Endothelial cell (in vitro differentiated cells): ENCODE data around the gene ELFN1. TPM values are rescaled to one million over a fixed set of nuclear protein-coding genes. Genes with fewer than 3 reads are reported as not detected.

Experiments
- DNase-seq: peaks from one replicate; pipeline ENCODE4 v3.0.0; 2021; ENCODE audit warnings: low spot score
- H3K27ac Mint-ChIP-seq: one replicate; pipeline ENCODE4 v1.8.0; 2021; ENCODE audit warnings: mixed read lengths, inconsistent platforms; ENCODE audit not compliant: unreplicated experiment
- H3K27me3 Mint-ChIP-seq: one replicate; pipeline ENCODE4 v1.8.0; 2021; ENCODE audit warnings: mild to moderate bottlenecking, moderate library complexity, mixed read lengths, inconsistent platforms; ENCODE audit not compliant: unreplicated experiment
- H3K36me3 Mint-ChIP-seq: one replicate; pipeline ENCODE4 v1.8.0; 2021; ENCODE audit warnings: mild to moderate bottlenecking, low read depth, mixed read lengths, inconsistent platforms; ENCODE audit not compliant: unreplicated experiment
- H3K4me1 Mint-ChIP-seq: one replicate; pipeline ENCODE4 v1.8.0; 2021; ENCODE audit warnings: mild to moderate bottlenecking, mixed read lengths, inconsistent platforms; ENCODE audit not compliant: unreplicated experiment
- H3K4me3 Mint-ChIP-seq: one replicate; pipeline ENCODE4 v1.8.0; 2021; ENCODE audit warnings: mild to moderate bottlenecking, mixed read lengths, inconsistent platforms; ENCODE audit not compliant: unreplicated experiment
- H3K9me3 Mint-ChIP-seq: one replicate; pipeline ENCODE4 v1.8.0; 2021; ENCODE audit warnings: mixed read lengths, inconsistent platforms; ENCODE audit not compliant: unreplicated experiment
- total RNA-seq: library from RNA; stranded (reverse); fragmentation: NEBNext Ultra II Directional; extraction: Animal tissue kit (Norgen Biotek cat#: 25700); gene quantifications from one replicate; pipeline ENCODE4 v1.2.1, GENCODE V29; 2021; ENCODE audit not compliant: unreplicated experiment
- TF ChIP-seq, protein P1 (sequence below): fragments of 200-600 bp; sonication (generic); IDR thresholded peaks from one replicate; pipeline ENCODE4 v1.5.0; 2021; ENCODE audit warnings: antibody characterized with exemption; ENCODE audit not compliant: unreplicated experiment

ELFN1 gene
- total RNA-seq, 1 donor from 2014 or later, result 10.6 TPM

DNA sequence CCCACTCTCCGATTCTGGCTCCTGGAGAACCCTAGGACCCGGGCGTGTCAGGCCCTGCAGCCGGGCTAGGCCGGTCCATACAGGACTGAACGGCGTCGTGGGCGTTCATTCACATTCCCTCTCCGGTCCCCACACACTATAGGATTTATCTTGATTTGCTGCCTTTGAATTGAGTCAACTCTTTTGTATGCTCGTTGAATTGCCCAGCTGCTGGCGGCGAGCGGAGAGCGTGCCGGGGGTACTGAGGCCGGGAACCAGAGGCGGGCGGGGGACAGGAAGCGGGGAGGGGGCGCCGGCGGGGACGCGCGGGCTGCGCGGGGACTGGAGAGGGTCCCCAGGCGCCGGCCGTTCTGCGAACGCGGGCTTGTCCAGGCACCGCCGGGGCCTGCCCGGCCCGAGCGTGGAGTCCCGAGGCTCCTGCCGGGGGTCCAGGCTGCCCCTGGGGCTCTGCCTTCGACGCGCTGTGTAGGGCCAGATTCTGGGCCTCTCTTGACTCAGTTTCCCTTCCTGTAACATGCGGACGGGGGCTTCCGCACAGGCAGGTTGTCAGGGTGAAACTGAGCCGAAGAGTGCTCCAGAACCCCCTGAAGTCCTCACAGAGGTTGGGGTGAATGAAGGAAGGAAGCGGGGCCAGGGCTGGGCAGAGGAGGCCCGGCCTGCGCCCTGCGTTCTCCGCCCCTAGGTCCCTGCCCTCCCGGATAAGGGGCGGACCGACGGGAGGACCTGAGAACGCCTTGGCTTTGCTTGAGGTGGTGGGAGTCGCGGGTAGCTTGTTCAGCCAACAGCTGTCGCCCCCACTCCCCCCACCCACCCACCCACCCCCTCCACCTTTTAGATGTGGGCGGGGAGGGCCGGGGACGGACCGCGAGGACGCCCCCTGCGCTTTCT lies 769 bp upstream of the ELFN1 start:
- Mint-ChIP-seq H3K9me3 (no peaks in the 10 kb centered on the region), H3K27ac (no peak overlapping the region), H3K36me3 (no peaks in the 10 kb centered on the region), H3K27me3 (peaks cover 12% of the 10 kb centered on the region), H3K4me1 (peaks cover 5% of the 10 kb centered on the region), H3K4me3 (peak overlapping the region; percentile 75)
- no peak for DNase-seq
- TF ChIP-seq, protein P1, sequence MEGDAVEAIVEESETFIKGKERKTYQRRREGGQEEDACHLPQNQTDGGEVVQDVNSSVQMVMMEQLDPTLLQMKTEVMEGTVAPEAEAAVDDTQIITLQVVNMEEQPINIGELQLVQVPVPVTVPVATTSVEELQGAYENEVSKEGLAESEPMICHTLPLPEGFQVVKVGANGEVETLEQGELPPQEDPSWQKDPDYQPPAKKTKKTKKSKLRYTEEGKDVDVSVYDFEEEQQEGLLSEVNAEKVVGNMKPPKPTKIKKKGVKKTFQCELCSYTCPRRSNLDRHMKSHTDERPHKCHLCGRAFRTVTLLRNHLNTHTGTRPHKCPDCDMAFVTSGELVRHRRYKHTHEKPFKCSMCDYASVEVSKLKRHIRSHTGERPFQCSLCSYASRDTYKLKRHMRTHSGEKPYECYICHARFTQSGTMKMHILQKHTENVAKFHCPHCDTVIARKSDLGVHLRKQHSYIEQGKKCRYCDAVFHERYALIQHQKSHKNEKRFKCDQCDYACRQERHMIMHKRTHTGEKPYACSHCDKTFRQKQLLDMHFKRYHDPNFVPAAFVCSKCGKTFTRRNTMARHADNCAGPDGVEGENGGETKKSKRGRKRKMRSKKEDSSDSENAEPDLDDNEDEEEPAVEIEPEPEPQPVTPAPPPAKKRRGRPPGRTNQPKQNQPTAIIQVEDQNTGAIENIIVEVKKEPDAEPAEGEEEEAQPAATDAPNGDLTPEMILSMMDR, result no peak

DNA sequence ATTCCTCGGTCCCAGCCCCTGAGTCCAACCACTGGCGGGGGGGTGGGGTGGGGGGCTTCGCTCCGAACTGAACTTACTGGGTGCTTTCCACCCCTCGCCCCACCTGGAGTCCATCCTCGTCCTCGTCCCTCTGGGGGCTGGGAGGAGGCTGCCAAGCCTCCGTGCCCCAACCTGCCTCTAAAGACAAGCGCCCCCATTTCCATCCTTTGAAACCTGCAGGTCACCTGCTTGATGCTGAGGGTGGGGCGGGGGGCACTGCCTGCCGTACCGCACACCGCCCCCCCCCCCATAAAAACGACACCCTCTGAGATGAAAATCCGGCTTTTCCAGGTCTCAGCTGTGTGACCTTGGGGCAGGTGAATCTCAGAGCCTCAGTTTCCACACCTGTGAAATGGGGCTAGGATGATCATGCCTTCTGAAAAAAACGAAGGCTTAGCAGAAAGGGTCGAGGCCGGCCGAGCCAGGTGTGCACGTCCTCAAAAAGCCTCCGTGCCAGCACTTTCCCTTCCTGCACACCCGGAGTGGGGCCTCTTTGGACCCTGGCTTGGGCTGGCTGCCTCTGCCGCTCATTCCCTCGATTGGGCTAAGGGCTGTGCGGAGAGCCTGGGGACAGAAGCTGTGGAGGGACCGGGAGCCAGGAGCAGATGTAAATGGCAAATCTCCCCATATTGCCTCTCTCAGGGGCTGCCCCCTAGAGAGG lies 967 bp downstream of the ELFN1 start:
- H3K9me3 Mint-ChIP-seq, result no peaks in the 10 kb centered on the region
- DNase-seq, result no peak
- H3K27me3 Mint-ChIP-seq, result peaks cover 12% of the 10 kb centered on the region
- H3K36me3 Mint-ChIP-seq, result no peaks in the 10 kb centered on the region
- H3K4me3 Mint-ChIP-seq, result no peak overlapping the region
- TF ChIP-seq, protein P1, result no peak
- H3K4me1 Mint-ChIP-seq, result peaks cover 5% of the 10 kb centered on the region
- no peak overlapping the region for H3K27ac Mint-ChIP-seq

DNA sequence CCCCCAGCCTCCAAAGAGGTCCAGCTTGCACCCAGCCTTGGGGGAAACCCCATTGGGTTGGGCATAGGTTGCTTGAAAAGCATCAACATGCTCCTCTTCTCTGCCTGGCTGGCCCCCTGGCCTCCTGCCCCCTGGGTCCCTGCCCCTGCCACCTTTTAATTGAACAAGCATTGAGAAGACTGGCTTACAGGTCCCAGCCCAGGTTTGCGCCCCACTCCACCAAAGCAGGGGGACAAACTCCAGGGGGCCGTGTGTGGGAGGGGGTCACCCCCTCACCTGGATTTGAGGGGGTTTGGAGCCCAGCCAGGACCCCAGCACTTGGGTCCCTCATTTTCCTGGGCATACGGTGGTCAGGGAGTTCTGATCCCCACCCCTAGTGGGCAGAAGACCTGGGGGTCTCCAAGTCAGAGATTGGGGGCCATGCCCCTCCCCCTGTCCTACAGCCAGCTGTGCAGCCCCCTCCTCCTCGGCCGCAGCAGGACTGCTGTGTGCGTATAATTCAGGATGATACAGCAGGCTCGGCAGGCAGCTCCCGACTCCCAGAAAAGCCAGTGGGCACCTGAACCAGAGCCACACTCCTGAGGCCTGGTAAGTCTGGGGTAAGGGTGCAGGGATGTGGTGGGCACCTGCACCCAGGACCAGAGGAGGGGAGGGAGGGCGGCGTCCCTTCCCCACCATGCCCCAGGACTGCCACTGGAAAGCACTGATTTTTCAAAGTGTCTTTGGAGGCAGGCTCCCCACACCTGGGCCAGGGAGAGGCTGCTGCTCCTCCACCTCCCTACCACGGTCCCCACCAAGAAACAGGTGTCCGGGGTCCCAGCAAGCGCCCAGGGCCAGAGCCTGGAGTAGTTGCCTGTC lies 1.7 kb downstream of the ELFN1 start:
- peaks cover 5% of the 10 kb centered on the region for H3K4me1 Mint-ChIP-seq
- TF ChIP-seq, protein P1, result no peak
- no peak overlapping the region for H3K4me3 Mint-ChIP-seq
- peaks cover 13% of the 10 kb centered on the region for H3K27me3 Mint-ChIP-seq
- no peaks in the 10 kb centered on the region for H3K9me3 Mint-ChIP-seq
- no peak for DNase-seq
- no peaks in the 10 kb centered on the region for H3K36me3 Mint-ChIP-seq
- H3K27ac Mint-ChIP-seq, result no peak overlapping the region

DNA sequence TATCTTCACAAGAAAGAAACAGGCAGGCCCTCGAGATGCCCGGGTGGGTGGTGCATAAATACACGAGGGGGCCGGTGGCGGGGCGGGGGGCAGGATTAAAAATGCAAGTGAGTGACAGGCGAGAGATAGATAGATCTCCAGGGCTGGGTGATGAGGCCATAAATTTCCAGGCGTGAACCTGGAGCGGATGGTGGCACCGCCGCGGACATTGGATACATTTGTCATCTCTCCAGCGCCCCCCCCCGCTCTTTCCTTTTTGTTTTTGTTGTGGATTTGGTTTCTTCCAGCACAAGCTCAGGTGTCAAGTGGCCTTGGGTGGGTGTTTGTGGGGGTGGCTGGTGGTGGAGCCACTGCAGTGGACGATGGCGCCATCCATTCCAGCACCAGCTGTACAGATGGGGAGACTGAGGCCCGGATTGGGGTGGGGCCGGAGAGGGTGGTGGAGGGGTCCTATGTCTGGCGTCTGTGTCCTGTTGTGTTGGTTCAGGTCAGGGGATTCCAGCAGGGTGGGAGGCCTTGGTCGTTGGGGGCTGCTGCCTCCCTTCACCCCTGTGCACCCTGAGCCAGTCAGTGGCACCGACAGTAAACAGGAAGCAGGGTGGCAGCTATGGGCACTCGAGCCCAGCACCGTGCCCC lies 2.9 kb downstream of the ELFN1 start:
- TF ChIP-seq, protein P1, result no peak
- H3K27me3 Mint-ChIP-seq, result peaks cover 18% of the 10 kb centered on the region
- peaks cover 5% of the 10 kb centered on the region for H3K4me1 Mint-ChIP-seq
- peaks cover 4% of the 10 kb centered on the region for H3K36me3 Mint-ChIP-seq
- H3K9me3 Mint-ChIP-seq, result no peaks in the 10 kb centered on the region
- H3K27ac Mint-ChIP-seq, result no peak overlapping the region
- DNase-seq, result no peak
- no peak overlapping the region for H3K4me3 Mint-ChIP-seq
